ENCODE measurements around the gene URI1.

The URI1 gene

DNA sequence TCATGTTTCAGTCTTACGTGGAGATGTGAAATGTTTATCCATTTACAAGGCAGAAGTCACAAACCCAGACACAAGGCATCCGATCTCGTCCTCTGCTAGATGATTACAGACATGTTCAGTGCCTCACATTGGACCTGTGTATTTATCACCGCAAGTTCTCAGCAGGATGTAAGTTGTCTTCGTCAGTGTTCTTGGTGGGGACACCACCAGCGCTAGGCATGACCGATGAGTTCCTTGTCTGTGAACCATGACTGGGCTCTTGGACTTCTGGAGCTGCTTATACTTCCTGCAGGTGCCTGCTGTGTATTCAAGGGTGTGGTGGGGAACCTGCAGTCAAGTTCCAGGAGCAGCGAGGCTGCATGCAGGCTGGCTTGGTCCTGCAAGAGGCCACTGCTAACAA is 105.4 kb downstream of the URI1 start:
- CTCF ChIA-PET, result no interaction called here
- TF ChIP-seq, protein P1, sequence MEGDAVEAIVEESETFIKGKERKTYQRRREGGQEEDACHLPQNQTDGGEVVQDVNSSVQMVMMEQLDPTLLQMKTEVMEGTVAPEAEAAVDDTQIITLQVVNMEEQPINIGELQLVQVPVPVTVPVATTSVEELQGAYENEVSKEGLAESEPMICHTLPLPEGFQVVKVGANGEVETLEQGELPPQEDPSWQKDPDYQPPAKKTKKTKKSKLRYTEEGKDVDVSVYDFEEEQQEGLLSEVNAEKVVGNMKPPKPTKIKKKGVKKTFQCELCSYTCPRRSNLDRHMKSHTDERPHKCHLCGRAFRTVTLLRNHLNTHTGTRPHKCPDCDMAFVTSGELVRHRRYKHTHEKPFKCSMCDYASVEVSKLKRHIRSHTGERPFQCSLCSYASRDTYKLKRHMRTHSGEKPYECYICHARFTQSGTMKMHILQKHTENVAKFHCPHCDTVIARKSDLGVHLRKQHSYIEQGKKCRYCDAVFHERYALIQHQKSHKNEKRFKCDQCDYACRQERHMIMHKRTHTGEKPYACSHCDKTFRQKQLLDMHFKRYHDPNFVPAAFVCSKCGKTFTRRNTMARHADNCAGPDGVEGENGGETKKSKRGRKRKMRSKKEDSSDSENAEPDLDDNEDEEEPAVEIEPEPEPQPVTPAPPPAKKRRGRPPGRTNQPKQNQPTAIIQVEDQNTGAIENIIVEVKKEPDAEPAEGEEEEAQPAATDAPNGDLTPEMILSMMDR (IDR thresholded peaks at IDR 0.05; ENCODE audit: insufficient read depth, low read length, missing control alignments), result no peak
- POLR2A ChIA-PET, result no interaction called here
- DNase-seq (ENCODE audit: low read depth, low spot score), result no peak
- no peak overlapping the region for H3K4me3 ChIP-seq (ENCODE audit: low read depth, low read length)

DNA sequence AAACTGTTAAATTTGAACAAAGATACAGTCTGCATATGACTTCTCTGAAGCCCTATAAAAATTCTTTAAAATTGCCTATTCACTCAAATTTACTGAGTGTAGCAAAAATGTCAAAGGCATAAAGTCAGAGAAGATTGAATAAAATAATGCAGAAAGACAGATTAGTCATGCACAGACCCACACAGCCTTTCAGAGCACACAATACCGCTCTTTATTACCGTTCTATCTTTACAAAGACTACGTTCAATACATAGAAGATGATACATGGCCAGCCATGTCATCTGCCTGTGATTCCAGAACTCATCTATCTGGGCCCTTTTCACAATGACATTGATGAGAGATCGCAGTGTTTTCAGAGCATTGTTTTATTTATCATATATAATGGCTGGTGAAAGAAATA is 107.2 kb downstream of the URI1 start:
- H3K4me3 ChIP-seq (ENCODE audit: low read depth, low read length), result no peak overlapping the region
- DNase-seq (ENCODE audit: low read depth, low spot score), result no peak
- POLR2A ChIA-PET, result no interaction called here
- CTCF ChIA-PET, result no interaction called here
- TF ChIP-seq, protein P1 (IDR thresholded peaks at IDR 0.05; ENCODE audit: insufficient read depth, low read length, missing control alignments), result no peak

DNA sequence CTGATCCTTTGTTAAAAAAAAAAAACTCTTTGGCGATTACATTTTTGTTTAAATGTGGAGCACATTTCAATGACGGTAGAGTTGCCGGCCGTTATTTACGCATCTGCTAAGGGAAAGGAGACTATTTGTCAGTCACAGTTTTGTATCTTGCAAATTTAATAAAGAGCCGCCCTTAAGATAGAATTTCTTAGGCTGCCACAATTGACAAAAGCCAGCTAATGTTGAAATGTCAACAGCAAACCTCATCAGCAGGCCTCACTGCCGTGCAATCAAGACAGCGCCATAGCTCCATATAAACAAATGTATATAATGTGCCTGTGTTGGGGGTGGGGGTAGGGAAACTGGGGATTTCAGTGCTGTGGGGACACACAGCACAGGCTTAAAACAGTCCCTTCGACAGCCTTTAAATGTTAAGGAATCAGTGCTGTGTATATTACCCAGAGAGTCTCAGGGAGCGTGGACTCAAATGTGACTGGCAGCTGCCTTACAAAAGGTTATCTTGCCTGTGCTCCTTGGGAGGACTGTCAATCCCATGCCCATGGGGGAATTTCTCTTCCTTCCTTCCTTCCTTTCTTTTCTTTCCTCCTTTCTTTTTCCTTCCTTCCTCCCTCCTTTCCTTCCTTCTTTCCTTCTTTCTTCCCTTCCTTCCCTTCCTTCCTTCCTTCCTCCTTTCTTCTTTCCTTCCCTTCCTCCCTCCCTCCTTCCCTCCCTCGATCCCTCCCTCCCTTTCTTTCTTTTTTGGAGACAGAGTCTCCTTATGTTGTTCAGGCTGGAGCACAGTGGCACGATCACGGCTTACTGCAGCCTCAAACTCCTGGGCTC is 108.0 kb downstream of the URI1 start:
- POLR2A ChIA-PET, result no interaction called here

DNA sequence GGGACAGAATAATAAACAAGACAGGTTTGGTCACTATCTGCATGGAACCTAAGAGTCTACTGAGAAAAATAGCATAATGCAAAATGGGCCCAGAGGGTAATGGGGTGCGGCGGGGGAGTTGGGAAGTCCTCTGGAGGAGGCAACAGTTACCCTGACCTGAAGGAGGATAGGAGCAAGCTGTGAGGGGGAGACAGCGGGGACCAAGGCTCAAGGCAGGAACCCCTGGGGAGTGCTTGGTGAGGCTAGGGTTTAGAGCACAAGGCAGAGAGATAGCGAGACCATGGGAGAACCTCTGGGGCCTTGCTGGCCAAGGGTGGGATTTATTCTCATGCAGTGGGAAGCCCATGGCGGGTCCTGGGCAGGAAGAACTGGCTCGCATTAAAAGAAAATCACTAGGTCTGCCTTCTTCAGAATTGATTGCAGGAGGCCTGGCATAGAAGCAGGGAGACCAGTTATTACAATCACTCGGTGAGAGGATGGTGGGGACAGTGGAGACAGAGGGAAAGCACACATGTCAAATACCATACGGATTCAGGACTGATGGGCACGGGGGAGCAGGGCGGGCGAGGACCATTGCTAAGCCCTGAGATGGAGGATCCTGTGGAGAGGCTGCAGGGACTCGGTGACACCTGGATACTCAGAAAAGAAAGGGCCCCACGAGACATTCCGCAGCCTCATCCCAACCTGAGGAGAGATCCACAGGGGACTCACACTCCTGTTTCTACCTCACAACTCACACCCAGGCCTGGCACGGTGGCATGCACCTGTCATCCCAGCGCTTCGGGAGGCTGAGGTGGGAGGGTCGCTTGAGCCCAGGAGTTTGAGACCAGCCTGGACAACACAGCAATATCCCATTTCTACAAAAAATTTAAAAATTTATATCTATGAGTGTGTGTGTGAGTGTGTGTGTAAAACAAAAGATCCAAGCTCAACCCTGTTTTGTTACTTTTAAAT is 110.4 kb downstream of the URI1 start:
- H3K4me3 ChIP-seq (ENCODE audit: low read depth, low read length), result no peak overlapping the region
- TF ChIP-seq, protein P1 (IDR thresholded peaks at IDR 0.05; ENCODE audit: insufficient read depth, low read length, missing control alignments), result no peak
- POLR2A ChIA-PET, result interaction anchor here (0.6 kb wide), 1 partner anchor 8 kb away, joined by 4 read pairs; no protein-coding TSS in a partner anchor
- no peak for DNase-seq (ENCODE audit: low read depth, low spot score)
- CTCF ChIA-PET, result no interaction called here

More for the DNA sequence above, 108.0 kb downstream of the URI1 start:
- CTCF ChIA-PET, result no interaction called here
- no peak overlapping the region for H3K4me3 ChIP-seq (ENCODE audit: low read depth, low read length)
- TF ChIP-seq, protein P1 (IDR thresholded peaks at IDR 0.05; ENCODE audit: insufficient read depth, low read length, missing control alignments), result no peak
- DNase-seq (ENCODE audit: low read depth, low spot score), result no peak

DNA sequence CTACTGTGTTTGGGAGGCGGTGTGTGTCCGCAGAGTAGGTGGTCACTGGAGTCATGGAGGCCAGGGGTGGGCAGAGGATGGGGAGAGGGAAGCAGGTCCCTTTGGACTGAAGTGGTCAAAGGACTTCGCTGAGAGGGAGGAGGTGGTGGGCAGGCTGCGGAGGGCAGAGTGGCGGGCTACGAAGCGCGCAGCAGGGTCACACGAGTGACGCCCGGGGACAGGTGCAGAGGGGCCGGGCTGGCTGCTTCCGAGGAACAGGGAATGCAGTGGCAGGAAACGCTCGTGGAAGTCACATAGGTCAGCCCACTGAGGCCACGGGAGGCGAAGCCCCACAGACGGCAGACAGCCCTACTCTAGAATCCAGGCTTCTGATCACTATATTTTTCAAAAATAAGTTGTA is 111.5 kb downstream of the URI1 start:
- no peak for DNase-seq (ENCODE audit: low read depth, low spot score)
- CTCF ChIA-PET, result no interaction called here
- POLR2A ChIA-PET, result no interaction called here
- TF ChIP-seq, protein P1 (IDR thresholded peaks at IDR 0.05; ENCODE audit: insufficient read depth, low read length, missing control alignments), result no peak
- H3K4me3 ChIP-seq (ENCODE audit: low read depth, low read length), result no peak overlapping the region

DNA sequence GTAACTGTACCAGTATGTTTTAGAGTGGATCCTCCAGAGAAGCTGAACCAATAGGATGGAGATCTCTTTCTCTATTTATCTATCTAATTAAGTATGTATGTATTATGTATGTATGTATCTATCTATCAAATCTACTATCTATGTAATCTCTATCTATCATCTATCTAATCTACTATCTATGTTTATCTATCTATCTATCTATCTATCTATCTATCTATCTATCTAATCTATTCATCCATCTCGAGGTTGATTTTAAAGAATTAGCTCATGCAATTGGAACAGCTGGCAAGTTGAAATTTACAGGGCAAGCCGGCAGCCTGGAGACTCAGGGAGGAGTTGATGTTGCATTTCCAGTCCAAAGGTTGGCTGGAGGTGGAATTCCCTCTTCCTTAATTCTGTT is 112.2 kb downstream of the URI1 start:
- H3K4me3 ChIP-seq (ENCODE audit: low read depth, low read length), result no peak overlapping the region
- TF ChIP-seq, protein P1 (IDR thresholded peaks at IDR 0.05; ENCODE audit: insufficient read depth, low read length, missing control alignments), result no peak
- no peak for DNase-seq (ENCODE audit: low read depth, low spot score)
- CTCF ChIA-PET, result no interaction called here
- POLR2A ChIA-PET, result no interaction called here

Measured in AG04449 (cell line).